HCT116 (cell line): ENCODE results near the gene DNAJA2. TPM values are rescaled to one million over a fixed set of nuclear protein-coding genes. Genes with fewer than 3 reads are reported as not detected.

Source experiments
- ATAC-seq: fragments of 200-7000 bp; cut with Tn5 transposase; 2 replicates; pipeline ENCODE4 v1.9.1; 2020; ENCODE audit warnings: mild to moderate bottlenecking, moderate library complexity
- BruUV-seq: library from RNA; stranded (reverse); fragments of 400-500 nt; replicated peaks from 2 replicates; lab custom pipeline; 2021; lab: Mats Ljungman, UMichigan
- CTCF ChIA-PET: fragments of 300-600 bp; sonication (Branson Sonifier 250); formaldehyde crosslinking; loops from one replicate; lab custom pipeline; 2021; ENCODE audit warnings: antibody characterized with exemption; lab: Charles Lee
- POLR2A ChIA-PET: fragments of 300-600, 350-600 bp; sonication (Branson Sonifier 250); formaldehyde crosslinking; loops from one replicate; lab custom pipeline; 2021; ENCODE audit warnings: antibody characterized with exemption; lab: Charles Lee
- RAD21 ChIA-PET, 2 experiments: fragments of 300-600 bp; sonication (Branson Sonifier 250); formaldehyde crosslinking; loops; one replicate each; lab custom pipeline; 2023; ENCODE audit warnings: low total read pairs in 2 of 2; ENCODE audit not compliant: uncharacterized antibody in 2 of 2, unreplicated experiment in 2 of 2, low non-redundant PET in 1 of 2; lab: Charles Lee
- DNase-seq: peaks from one replicate; pipeline ENCODE4 v3.0.0-alpha.2; 2010; ENCODE audit warnings: low read depth, low spot score
- H2AFZ ChIP-seq: fragments of 200-600 bp; shearing (Covaris generic), sonication (generic); 2 replicates; pipeline ENCODE4 v1.6.1; 2017; ENCODE audit warnings: low read depth, mixed run types, mixed read lengths, antibody characterized with exemption, low read length; ENCODE audit not compliant: poor library complexity, severe bottlenecking
- H3K27ac ChIP-seq: 2 replicates; pipeline ENCODE4 v1.5.1; 2012; ENCODE audit warnings: low read depth, low read length
- H3K27me3 ChIP-seq: fragments of 200-600 bp; sonication (generic); 2 replicates; pipeline ENCODE4 v1.6.1; 2016; ENCODE audit warnings: mixed run types, low read length, mixed read lengths; ENCODE audit not compliant: insufficient read depth
- H3K36me3 ChIP-seq, 2 experiments: fragments of 200-500 bp in 1 of 2; fragments of 200-600 bp in 1 of 2; sonication (Bioruptor generic) in 1 of 2; sonication (generic) in 1 of 2; 2 replicates each; pipeline versions ENCODE4 v1.5.1 to v1.6.1; 2014 to 2016; ENCODE audit warnings: low read length in 2 of 2, inconsistent platforms in 1 of 2, mixed read lengths in 1 of 2, mixed run types in 1 of 2; ENCODE audit not compliant: insufficient read depth in 2 of 2, control insufficient read depth in 1 of 2
- H3K4me1 ChIP-seq, 2 experiments: fragments of 200-600 bp in 1 of 2; sonication (generic) in 1 of 2; 2 replicates each; pipeline versions ENCODE4 v1.5.1 to v1.6.1; 2012 to 2017; ENCODE audit warnings: low read length in 2 of 2, inconsistent platforms in 1 of 2, mild to moderate bottlenecking in 1 of 2, mixed read lengths in 1 of 2, mixed run types in 1 of 2, moderate library complexity in 1 of 2; ENCODE audit not compliant: insufficient read depth in 2 of 2, control insufficient read depth in 1 of 2
- H3K4me2 ChIP-seq: fragments of 200-600 bp; sonication (generic); 2 replicates; pipeline ENCODE4 v1.6.1; 2017; ENCODE audit warnings: mixed run types, low read length, mixed read lengths
- H3K4me3 ChIP-seq, 2 experiments: fragments of 200-600 bp in 1 of 2; sonication (generic) in 1 of 2; replicated peaks in 1 of 2; 2 replicates each; pipeline ENCODE4 v1.5.1; 2011 to 2016; ENCODE audit warnings: low read length in 2 of 2, control low read depth in 1 of 2, low read depth in 1 of 2, mild to moderate bottlenecking in 1 of 2, mixed read lengths in 1 of 2, mixed run types in 1 of 2
- H3K79me2 ChIP-seq: fragments of 200-600 bp; sonication (generic); 2 replicates; pipeline ENCODE4 v1.6.1; 2017; ENCODE audit warnings: mild to moderate bottlenecking, mixed run types, low read length, moderate library complexity, mixed read lengths; ENCODE audit not compliant: insufficient read depth
- H3K9ac ChIP-seq: fragments of 200-600 bp; sonication (generic); 2 replicates; pipeline ENCODE4 v1.6.1; 2016; ENCODE audit warnings: low read length, mixed read lengths
- H3K9me2 ChIP-seq: fragments of 200-600 bp; sonication (generic), shearing (Covaris generic); 2 replicates; pipeline ENCODE4 v1.6.1; 2017; ENCODE audit warnings: mixed run types, mild to moderate bottlenecking, moderate library complexity; ENCODE audit not compliant: insufficient read depth
- H3K9me3 ChIP-seq, 2 experiments: fragments of 200-500 bp in 1 of 2; fragments of 200-600 bp in 1 of 2; sonication (Bioruptor generic) in 1 of 2; sonication (generic) in 1 of 2; 2 replicates each; pipeline ENCODE4 v1.6.1; 2014 to 2017; ENCODE audit warnings: low read length in 2 of 2, mixed read lengths in 2 of 2, inconsistent platforms in 1 of 2, low read depth in 1 of 2, mild to moderate bottlenecking in 1 of 2, mixed run types in 1 of 2, moderate library complexity in 1 of 2; ENCODE audit not compliant: control insufficient read depth in 1 of 2, insufficient read depth in 1 of 2
- H4K20me1 ChIP-seq: fragments of 200-600 bp; sonication (generic), shearing (Covaris generic); 2 replicates; pipeline ENCODE4 v1.6.1; 2017; ENCODE audit warnings: mixed run types, mild to moderate bottlenecking, moderate library complexity; ENCODE audit not compliant: insufficient read depth
- CEBPB ChIP-seq: IDR thresholded peaks from 2 replicates; pipeline ENCODE4 v1.6.1; 2012; ENCODE audit warnings: low read depth
- EGR1 ChIP-seq: IDR thresholded peaks from 2 replicates; pipeline ENCODE4 v1.6.1; 2012; ENCODE audit warnings: low read depth
- ELF1 ChIP-seq: IDR thresholded peaks from 2 replicates; pipeline ENCODE4 v1.6.1; 2012; ENCODE audit warnings: low read depth, borderline replicate concordance
- EZH2 ChIP-seq: fragments of 200-600 bp; sonication (generic); IDR thresholded peaks from 2 replicates; pipeline ENCODE4 v1.6.1; 2017; ENCODE audit warnings: antibody characterized with exemption, mixed run types
- EZH2phosphoT487 ChIP-seq: fragments of 200-600 bp; IDR thresholded peaks from 2 replicates; pipeline ENCODE4 v1.6.1; 2018; ENCODE audit warnings: antibody characterized with exemption, borderline replicate concordance
- FOSL1 ChIP-seq: IDR thresholded peaks from 2 replicates; pipeline ENCODE4 v1.6.1; 2012; ENCODE audit warnings: low read depth
- POLR2AphosphoS5 ChIP-seq: IDR thresholded peaks from 2 replicates; pipeline ENCODE4 v1.6.1; 2011; ENCODE audit warnings: mild to moderate bottlenecking, low read depth, low read length, moderate library complexity
- RAD21 ChIP-seq: IDR thresholded peaks from 2 replicates; pipeline ENCODE4 v1.6.1; 2012; ENCODE audit warnings: low read depth, mild to moderate bottlenecking
- SIN3A ChIP-seq: IDR thresholded peaks from 2 replicates; pipeline ENCODE4 v1.6.1; 2012; ENCODE audit warnings: low read depth
- SP1 ChIP-seq: IDR thresholded peaks from 2 replicates; pipeline ENCODE4 v1.6.1; 2012; ENCODE audit warnings: low read depth
- SRF ChIP-seq: IDR thresholded peaks from 2 replicates; pipeline ENCODE4 v1.6.1; 2012; ENCODE audit warnings: low read depth
- TCF7L2 ChIP-seq: IDR thresholded peaks from 2 replicates; pipeline ENCODE4 v1.7.0; 2011; ENCODE audit warnings: borderline replicate concordance, inconsistent platforms; ENCODE audit not compliant: insufficient read depth, insufficient read length; ENCODE audit errors: extremely low read depth
- YY1 ChIP-seq: IDR thresholded peaks from 2 replicates; pipeline ENCODE4 v1.6.1; 2011; ENCODE audit warnings: low read length, low read depth, moderate library complexity, mild to moderate bottlenecking; ENCODE audit not compliant: insufficient replicate concordance; ENCODE audit errors: extremely low read depth
- ZNF274 ChIP-seq: fragments of 200-500 bp; sonication (Bioruptor generic); IDR thresholded peaks from 2 replicates; pipeline ENCODE4 v1.6.1; 2014; ENCODE audit warnings: mild to moderate bottlenecking, low read depth, low read length, inconsistent platforms
- intact Hi-C: fragments of 100-400 bp; cut with micrococcal nuclease; formaldehyde crosslinking; loops from 2 replicates; pipeline ENCODE4 v1.10.0; 2022
- total RNA-seq: library from RNA; stranded (reverse); gene quantifications from one replicate; pipeline ENCODE4 v1.2.1, GENCODE V29; 2021; ENCODE audit not compliant: unreplicated experiment
- TF ChIP-seq, protein P1 (sequence below): IDR thresholded peaks from 2 replicates; pipeline ENCODE4 v1.6.1; 2012; ENCODE audit warnings: low read depth
- TF ChIP-seq, protein P2 (sequence below): IDR thresholded peaks from 2 replicates; pipeline ENCODE4 v1.6.1; 2012
- TF ChIP-seq, protein P3 (sequence below): IDR thresholded peaks from 2 replicates; pipeline ENCODE4 v1.6.1; 2012

Gene DNAJA2
- total RNA-seq, 1 experiment from 2014 or later = 68.2 TPM

DNA sequence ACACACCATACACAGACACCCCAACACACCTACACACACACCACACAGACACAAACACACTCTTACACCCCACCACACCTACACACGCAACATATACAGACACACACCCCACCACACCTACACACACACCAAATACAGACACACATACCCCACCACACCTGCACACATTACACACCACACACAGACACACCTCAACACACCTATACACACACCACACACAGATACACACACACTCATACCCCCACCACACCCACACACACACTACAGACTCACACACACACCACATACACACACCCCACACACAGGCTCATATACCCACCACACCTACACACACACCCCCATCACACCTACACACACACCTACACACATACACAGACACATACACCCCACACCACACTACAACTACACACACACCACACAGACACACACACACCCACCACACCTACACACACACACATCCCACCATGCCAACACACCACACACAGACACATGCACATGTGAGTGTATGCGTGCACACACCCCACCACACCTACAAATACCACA is 57.9 kb downstream of the DNAJA2 start:
- Histone ChIP-seq H3K4me2 (no peak overlapping the region), H3K4me3 (no peak overlapping the region), H3K9me2 (no peaks in the 10 kb centered on the region), H4K20me1 (no peaks in the 10 kb centered on the region), H3K9ac (no peak overlapping the region), H3K4me1 (peaks cover 11 to 19% of the 10 kb centered on the region in 2 experiments), H2AFZ (no peak overlapping the region), H3K36me3 (peaks cover 0 to 8% of the 10 kb centered on the region in 2 experiments; a peak in 2 of 4 replicates), H3K27me3 (no peaks in the 10 kb centered on the region), H3K9me3 (no peaks in the 10 kb centered on the region), H3K27ac (no peak overlapping the region), H3K79me2 (no peaks in the 10 kb centered on the region)
- CTCF ChIA-PET = no interaction called here
- TF ChIP-seq SIN3A (no peak), EZH2phosphoT487 (no peak), ZNF274 (no peak), SRF (no peak), EGR1 (no peak), YY1 (no peak), RAD21 (no peak), TCF7L2 (no peak), CEBPB (no peak), SP1 (no peak), EZH2 (no peak), FOSL1 (no peak), POLR2AphosphoS5 (no peak), ELF1 (no peak)
- TF ChIP-seq, protein P1, sequence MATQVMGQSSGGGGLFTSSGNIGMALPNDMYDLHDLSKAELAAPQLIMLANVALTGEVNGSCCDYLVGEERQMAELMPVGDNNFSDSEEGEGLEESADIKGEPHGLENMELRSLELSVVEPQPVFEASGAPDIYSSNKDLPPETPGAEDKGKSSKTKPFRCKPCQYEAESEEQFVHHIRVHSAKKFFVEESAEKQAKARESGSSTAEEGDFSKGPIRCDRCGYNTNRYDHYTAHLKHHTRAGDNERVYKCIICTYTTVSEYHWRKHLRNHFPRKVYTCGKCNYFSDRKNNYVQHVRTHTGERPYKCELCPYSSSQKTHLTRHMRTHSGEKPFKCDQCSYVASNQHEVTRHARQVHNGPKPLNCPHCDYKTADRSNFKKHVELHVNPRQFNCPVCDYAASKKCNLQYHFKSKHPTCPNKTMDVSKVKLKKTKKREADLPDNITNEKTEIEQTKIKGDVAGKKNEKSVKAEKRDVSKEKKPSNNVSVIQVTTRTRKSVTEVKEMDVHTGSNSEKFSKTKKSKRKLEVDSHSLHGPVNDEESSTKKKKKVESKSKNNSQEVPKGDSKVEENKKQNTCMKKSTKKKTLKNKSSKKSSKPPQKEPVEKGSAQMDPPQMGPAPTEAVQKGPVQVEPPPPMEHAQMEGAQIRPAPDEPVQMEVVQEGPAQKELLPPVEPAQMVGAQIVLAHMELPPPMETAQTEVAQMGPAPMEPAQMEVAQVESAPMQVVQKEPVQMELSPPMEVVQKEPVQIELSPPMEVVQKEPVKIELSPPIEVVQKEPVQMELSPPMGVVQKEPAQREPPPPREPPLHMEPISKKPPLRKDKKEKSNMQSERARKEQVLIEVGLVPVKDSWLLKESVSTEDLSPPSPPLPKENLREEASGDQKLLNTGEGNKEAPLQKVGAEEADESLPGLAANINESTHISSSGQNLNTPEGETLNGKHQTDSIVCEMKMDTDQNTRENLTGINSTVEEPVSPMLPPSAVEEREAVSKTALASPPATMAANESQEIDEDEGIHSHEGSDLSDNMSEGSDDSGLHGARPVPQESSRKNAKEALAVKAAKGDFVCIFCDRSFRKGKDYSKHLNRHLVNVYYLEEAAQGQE = no peak
- TF ChIP-seq, protein P2, sequence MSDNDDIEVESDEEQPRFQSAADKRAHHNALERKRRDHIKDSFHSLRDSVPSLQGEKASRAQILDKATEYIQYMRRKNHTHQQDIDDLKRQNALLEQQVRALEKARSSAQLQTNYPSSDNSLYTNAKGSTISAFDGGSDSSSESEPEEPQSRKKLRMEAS = no peak
- TF ChIP-seq, protein P3, sequence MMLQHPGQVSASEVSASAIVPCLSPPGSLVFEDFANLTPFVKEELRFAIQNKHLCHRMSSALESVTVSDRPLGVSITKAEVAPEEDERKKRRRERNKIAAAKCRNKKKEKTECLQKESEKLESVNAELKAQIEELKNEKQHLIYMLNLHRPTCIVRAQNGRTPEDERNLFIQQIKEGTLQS = no peak
- DNase-seq = no peak
- RAD21 ChIA-PET = no interaction called here
- intact Hi-C loops = no loop called here
- ATAC-seq = no peak
- POLR2A ChIA-PET = no interaction called here
- no TSS peak for BruUV-seq
